ENCODE measurements around the gene NSL1. TPM values are rescaled to one million over a fixed set of nuclear protein-coding genes. Genes with fewer than 3 reads are reported as not detected.
A peak's percentile ranks its signal among the peaks of the same experiment; 100 is the strongest.

Gene NSL1
- total RNA-seq, 1 donor from 2014 or later: 27.0 TPM

- intact Hi-C loops (cut with DNase I): no loop called here
- no peak for DNase-seq (ENCODE audit: low spot score)
Observed at GRCh38 chr1:212691561-212692071, 100.0 kb downstream of the NSL1 start.

- intact Hi-C loops (cut with DNase I): no loop called here
- DNase-seq (ENCODE audit: low spot score): no peak
Observed at GRCh38 chr1:212690816-212691403, 100.7 kb downstream of the NSL1 start.

GRCh38 chr1:212689758-212690529 lies 101.6 kb downstream of the NSL1 start:
- DNase-seq (ENCODE audit: low spot score): no peak

GRCh38 chr1:212689196-212689725 lies 102.3 kb downstream of the NSL1 start:
- DNase-seq (ENCODE audit: low spot score): no peak
- intact Hi-C loops (cut with DNase I): no loop called here

More at GRCh38 chr1:212689758-212690529, 101.6 kb downstream of the NSL1 start:
- intact Hi-C loops (cut with DNase I): no loop called here

- intact Hi-C loops (cut with DNase I): no loop called here
- no peak for DNase-seq (ENCODE audit: low spot score)
Observed at GRCh38 chr1:212688341-212689047, 103.1 kb downstream of the NSL1 start.

GRCh38 chr1:212687811-212688210 lies 103.8 kb downstream of the NSL1 start:
- intact Hi-C loops (cut with DNase I): no loop called here

GRCh38 chr1:212686591-212686990 lies 105.0 kb downstream of the NSL1 start:
- DNase-seq (ENCODE audit: low spot score): no peak
- intact Hi-C loops (cut with DNase I): no loop called here

More at GRCh38 chr1:212687811-212688210, 103.8 kb downstream of the NSL1 start:
- DNase-seq (ENCODE audit: low spot score): no peak

- DNase-seq (ENCODE audit: low spot score): no peak
- intact Hi-C loops (cut with DNase I): no loop called here
Observed at GRCh38 chr1:212686069-212686468, 105.5 kb downstream of the NSL1 start.

- no peak for DNase-seq (ENCODE audit: low spot score)
- intact Hi-C loops (cut with DNase I): no loop called here
Observed at GRCh38 chr1:212685429-212685828, 106.1 kb downstream of the NSL1 start.

GRCh38 chr1:212684521-212685090 lies 107.0 kb downstream of the NSL1 start:
- no peak for DNase-seq (ENCODE audit: low spot score)
- intact Hi-C loops (cut with DNase I): no loop called here

GRCh38 chr1:212684076-212684475 lies 107.5 kb downstream of the NSL1 start:
- intact Hi-C loops (cut with DNase I): no loop called here
- no peak for DNase-seq (ENCODE audit: low spot score)

GRCh38 chr1:212683357-212683722 lies 108.2 kb downstream of the NSL1 start:
- peak; percentile 85 for DNase-seq (ENCODE audit: low spot score)
- intact Hi-C loops (cut with DNase I): no loop called here

- intact Hi-C loops (cut with DNase I): no loop called here
- no peak for DNase-seq (ENCODE audit: low spot score)
Observed at GRCh38 chr1:212680680-212681389, 110.7 kb downstream of the NSL1 start.

GRCh38 chr1:212678456-212679410 lies 112.8 kb downstream of the NSL1 start:
- intact Hi-C loops (cut with DNase I): no loop called here
- DNase-seq (ENCODE audit: low spot score): no peak

GRCh38 chr1:212677573-212677972 lies 114.0 kb downstream of the NSL1 start:
- intact Hi-C loops (cut with DNase I): no loop called here
- DNase-seq (ENCODE audit: low spot score): no peak

- intact Hi-C loops (cut with DNase I): no loop called here
- DNase-seq (ENCODE audit: low spot score): no peak
Observed at GRCh38 chr1:212677136-212677535, 114.4 kb downstream of the NSL1 start.
